HFF-Myc (cell line): ENCODE data around the gene BCL6B.

Experiments used
- DNase-seq: peaks from one replicate; pipeline ENCODE4 v3.0.0-alpha.2; 2011; ENCODE audit warnings: low read depth; ENCODE audit errors: extremely low read depth
- H3K4me3 ChIP-seq: replicated peaks from 2 replicates; pipeline ENCODE4 v1.5.1; 2011; ENCODE audit warnings: low read depth, mild to moderate bottlenecking, control low read depth, low read length
- CTCF ChIP-seq: IDR thresholded peaks from 2 replicates; pipeline ENCODE4 v1.5.1; 2012; ENCODE audit warnings: mild to moderate bottlenecking, low read depth, low read length, control low read depth; ENCODE audit errors: missing control alignments

The BCL6B gene

GRCh38 chr17:7029659-7030058 lies 6.8 kb downstream of the BCL6B start:
- no peak for DNase-seq
- no peak overlapping the region for H3K4me3 ChIP-seq
- TF ChIP-seq CTCF: no peak

DNA sequence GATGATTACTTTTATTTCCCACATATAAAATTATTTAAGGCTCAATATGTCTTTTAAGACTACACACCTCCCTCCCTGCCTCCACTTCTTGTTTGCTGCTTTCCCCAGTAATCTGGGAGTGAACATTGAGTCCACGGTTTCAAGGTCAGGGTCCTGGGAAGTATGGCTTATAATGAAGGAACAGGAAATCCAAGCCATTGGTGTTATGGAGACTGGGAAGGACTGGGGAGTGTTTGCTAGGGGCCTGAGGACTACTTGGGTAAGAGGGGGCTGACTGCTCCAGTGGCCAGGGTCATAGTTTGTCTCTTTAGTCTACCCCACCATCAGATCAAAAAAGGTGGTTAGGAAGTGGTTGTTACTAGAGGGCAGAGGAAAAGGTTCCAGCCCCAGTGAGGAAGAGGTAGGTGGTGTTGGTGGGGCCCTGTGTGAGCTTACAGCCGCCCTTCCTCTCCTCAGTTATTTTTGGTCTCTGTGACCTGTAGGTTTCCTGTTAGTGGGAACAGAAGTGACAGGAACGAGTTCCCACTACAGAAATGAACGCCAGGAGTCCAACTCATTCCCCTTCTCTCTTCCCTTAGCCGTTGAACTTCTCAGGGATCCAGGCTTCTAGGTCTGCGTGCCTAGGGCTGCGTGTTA lies 12.2 kb downstream of the BCL6B start:
- H3K4me3 ChIP-seq: peak overlapping the region; percentile 69
- DNase-seq: no peak
- no peak for TF ChIP-seq CTCF

- DNase-seq: peak; percentile 82
- no peak for TF ChIP-seq CTCF
- peak within 1 kb of the TSS; percentile 69 for H3K4me3 ChIP-seq
These were observed 12.9 kb downstream of the BCL6B start, which contains the start of gene SLC16A13 for GRCh38 chr17:7035591-7036368. TSS of gene SLC16A13 (plus strand) at chr17:7036015. CDS start at chr17:7036383, 368 bp downstream.

- no peak for TF ChIP-seq CTCF
- DNase-seq: no peak
- no peak overlapping the region for H3K4me3 ChIP-seq
These were observed 15.4 kb downstream of the BCL6B start for GRCh38 chr17:7038025-7038862.

DNA sequence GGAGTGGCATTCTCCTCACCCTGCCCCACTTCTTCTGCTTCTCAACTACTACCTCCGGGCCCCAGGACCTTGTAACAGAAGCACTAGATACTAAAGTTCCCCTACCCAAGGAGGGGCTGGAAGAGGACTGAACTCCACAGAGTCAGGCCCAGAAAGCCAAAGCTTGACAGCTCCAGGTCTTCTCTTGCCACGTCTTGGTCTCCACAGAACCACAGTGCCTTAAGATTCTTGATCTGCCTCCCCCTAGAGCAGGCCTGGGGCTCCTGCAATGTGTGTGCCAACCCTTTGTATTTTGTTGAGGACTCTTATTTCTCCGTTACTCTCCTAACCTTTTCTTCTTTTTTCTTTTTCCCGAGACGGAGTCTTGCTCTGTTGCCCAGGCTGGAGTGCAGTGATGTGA lies 17.0 kb downstream of the BCL6B start:
- TF ChIP-seq CTCF: no peak
- no peak for DNase-seq
- H3K4me3 ChIP-seq: no peak overlapping the region

DNA sequence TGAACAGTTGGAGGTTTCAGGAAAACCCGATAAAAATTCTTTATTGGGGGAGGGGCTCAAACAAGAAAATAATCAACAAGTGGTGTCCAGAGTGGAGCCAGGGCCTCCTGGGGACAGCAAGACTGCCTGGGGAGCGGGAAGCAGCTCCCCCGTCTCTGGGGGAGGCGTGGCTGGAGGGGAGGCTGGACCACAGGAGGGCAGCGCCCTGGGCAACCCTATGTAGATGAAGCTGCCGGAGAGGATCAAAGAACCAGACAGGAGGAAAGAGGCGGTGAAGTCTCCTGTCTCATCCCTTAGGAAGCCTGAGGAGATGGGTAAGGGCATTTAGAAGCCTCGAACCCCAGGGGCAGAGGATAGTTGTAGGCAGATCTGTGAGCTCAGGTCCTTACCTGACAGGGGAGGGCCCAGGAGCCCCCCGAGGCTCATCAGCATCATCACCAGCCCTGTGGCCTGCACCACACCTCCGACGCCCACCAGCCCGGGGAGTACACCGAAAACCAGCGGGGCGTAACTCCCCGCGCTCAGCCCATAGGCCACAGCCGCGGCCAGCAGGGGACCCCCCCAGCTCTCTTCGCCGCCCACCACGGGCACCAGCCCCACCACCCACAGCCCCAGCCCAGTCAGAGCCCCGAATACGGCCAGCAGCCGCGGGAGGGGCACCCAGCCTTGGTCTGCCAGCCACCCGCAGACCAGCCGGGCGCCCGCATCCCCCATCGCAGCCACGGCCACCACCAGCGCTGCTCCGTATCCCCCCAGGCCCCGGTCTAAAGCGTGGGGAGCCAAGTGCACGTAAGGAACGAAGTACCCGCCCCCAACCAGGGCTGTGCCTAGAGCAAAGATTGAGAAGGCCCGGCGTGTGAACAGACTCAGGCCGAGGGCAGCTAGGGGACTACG lies 19.0 kb downstream of the BCL6B start:
- H3K4me3 ChIP-seq: no peak overlapping the region
- no peak for DNase-seq
- TF ChIP-seq CTCF: no peak
